ENCODE results near the gene AICDA.

AICDA gene

GRCh38 chr12:8556531-8557097 lies 56.0 kb downstream of the AICDA start:
- no peak for DNase-seq

GRCh38 chr12:8554451-8555195 lies 58.0 kb downstream of the AICDA start:
- no peak for DNase-seq

GRCh38 chr12:8553088-8553627 lies 59.5 kb downstream of the AICDA start:
- no peak for DNase-seq

Measured in anterior cingulate cortex (tissue), 58 donors.